ENCODE results near the gene ANKRD13D. TPM values are rescaled to one million over a fixed set of nuclear protein-coding genes. Genes with fewer than 3 reads are reported as not detected.

Gene ANKRD13D
- polyA plus RNA-seq, 1 of the 3 experiments (the other 2 are of a cell fraction): 50.2 TPM

GRCh38 chr11:67255864-67256263 is 33.2 kb upstream of the ANKRD13D start:
- no peaks in the 10 kb centered on the region for H4K20me1 ChIP-seq (ENCODE audit: insufficient read depth)
- no peak for DNase-seq
- H3K9ac ChIP-seq: no peak overlapping the region
- POLR2A ChIA-PET: no interaction called here
- no peak overlapping the region for H3K4me3 ChIP-seq (ENCODE audit: low read depth in 2 of 2, low read length in 1 of 2)
- 93% methylated on average over 8 of the region's 8 CpGs for WGBS (ENCODE audit: low lambda C conversion rate)
- no peak overlapping the region for H2AFZ ChIP-seq (ENCODE audit: low read depth)
- H3K9me3 ChIP-seq: no peaks in the 10 kb centered on the region
- H3K27ac ChIP-seq (ENCODE audit: low read depth in 2 of 2, low read length in 1 of 2): no peak overlapping the region
- H3K9me2 ChIP-seq: no peaks in the 10 kb centered on the region
- H3F3A ChIP-seq (replicated peaks; ENCODE audit: insufficient read depth): peaks cover 13% of the 10 kb centered on the region
- H3K79me2 ChIP-seq (ENCODE audit: insufficient read depth): no peaks in the 10 kb centered on the region
- H3K36me3 ChIP-seq (replicated peaks in 1 of 2; ENCODE audit: control insufficient read depth in 1 of 2, insufficient read depth in 2 of 2, low read length in 1 of 2): peaks cover 46 to 65% of the 10 kb centered on the region in 2 experiments
- H3K27me3 ChIP-seq (ENCODE audit: insufficient read depth): no peaks in the 10 kb centered on the region
- H3K4me2 ChIP-seq: no peak overlapping the region
- TF ChIP-seq RXRA (IDR thresholded peaks at IDR 0.05; ENCODE audit: borderline replicate concordance, low read depth) (no peak), MXI1 (IDR thresholded peaks at IDR 0.05; ENCODE audit: low read depth, low read length) (no peak), YY1 (IDR thresholded peaks at IDR 0.05; ENCODE audit: low read depth) (no peak), MEF2A (IDR thresholded peaks at IDR 0.05; ENCODE audit: borderline replicate concordance, low read depth) (no peak), NRF1 (IDR thresholded peaks at IDR 0.05; ENCODE audit: low read depth, low read length) (no peak), NFIC (IDR thresholded peaks at IDR 0.05; ENCODE audit: borderline replicate concordance) (no peak), PBX3 (IDR thresholded peaks at IDR 0.05) (no peak), USF1 (IDR thresholded peaks at IDR 0.05; ENCODE audit: borderline replicate concordance, low read depth) (no peak), CHD2 (IDR thresholded peaks at IDR 0.05; ENCODE audit: low read length, partially characterized antibody) (no peak)
- TF ChIP-seq, protein P1, sequence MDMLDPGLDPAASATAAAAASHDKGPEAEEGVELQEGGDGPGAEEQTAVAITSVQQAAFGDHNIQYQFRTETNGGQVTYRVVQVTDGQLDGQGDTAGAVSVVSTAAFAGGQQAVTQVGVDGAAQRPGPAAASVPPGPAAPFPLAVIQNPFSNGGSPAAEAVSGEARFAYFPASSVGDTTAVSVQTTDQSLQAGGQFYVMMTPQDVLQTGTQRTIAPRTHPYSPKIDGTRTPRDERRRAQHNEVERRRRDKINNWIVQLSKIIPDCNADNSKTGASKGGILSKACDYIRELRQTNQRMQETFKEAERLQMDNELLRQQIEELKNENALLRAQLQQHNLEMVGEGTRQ (IDR thresholded peaks at IDR 0.05; ENCODE audit: borderline replicate concordance, low read depth, low read length): no peak
- CTCF ChIA-PET: interaction anchor here (1.2 to 1.4 kb wide), 3 partner anchors 11 to 136 kb away, joined by 3 to 4 read pairs (median 3); partner anchors contain the start of gene RAD9A
- H3K4me1 ChIP-seq (ENCODE audit: control insufficient read depth in 1 of 2, insufficient read depth in 2 of 2, low read depth in 1 of 2, low read length in 1 of 2): no peaks in the 10 kb centered on the region

DNA sequence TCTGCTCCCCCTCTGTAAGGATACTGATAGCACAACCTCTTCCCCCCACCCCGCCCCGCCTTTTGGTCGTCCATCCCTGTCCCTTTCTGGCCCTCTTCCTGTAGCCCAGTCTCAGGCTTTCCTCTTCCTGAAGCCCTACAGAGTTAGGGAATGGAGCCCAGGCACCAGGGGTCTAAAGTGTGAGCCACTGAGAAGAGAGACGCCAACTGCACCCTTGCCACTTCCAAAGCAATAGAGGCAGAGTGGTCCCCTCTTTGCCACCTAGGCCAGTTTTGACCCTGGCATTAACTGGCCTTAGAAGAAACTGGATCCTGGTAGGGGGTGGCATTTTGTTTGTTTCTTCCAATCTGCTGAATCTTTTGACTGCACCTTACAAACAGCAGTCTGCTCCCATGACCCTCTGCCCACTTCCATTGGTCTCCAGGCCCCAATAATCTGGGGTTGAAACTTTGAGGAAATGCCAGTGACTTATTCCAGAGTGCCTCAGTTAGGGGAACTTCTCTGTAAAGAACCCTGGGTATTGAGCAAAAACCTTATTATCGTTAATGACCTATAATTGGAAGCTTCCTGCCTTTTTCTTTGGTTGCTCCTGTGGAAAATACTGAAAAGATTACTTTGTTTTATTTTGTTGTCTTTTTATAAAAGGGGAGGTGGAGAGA is 32.5 kb upstream of the ANKRD13D start:
- no peaks in the 10 kb centered on the region for H4K20me1 ChIP-seq (ENCODE audit: insufficient read depth)
- ChIA-PET CTCF (interaction anchor here (1.2 to 1.4 kb wide), 3 partner anchors 10 to 135 kb away, joined by 3 to 4 read pairs (median 3); partner anchors contain the start of gene RAD9A), POLR2A (no interaction called here)
- H3K27ac ChIP-seq (ENCODE audit: low read depth in 2 of 2, low read length in 1 of 2): no peak overlapping the region
- 92% methylated on average over 5 of the region's 5 CpGs for WGBS (ENCODE audit: low lambda C conversion rate)
- no peak for TF ChIP-seq NRF1 (IDR thresholded peaks at IDR 0.05; ENCODE audit: low read depth, low read length)
- no peak for TF ChIP-seq TAF1 (IDR thresholded peaks at IDR 0.05; ENCODE audit: borderline replicate concordance, low read depth, low read length)
- TF ChIP-seq YY1 (IDR thresholded peaks at IDR 0.05; ENCODE audit: low read depth): no peak
- no peak for TF ChIP-seq FOXM1 (IDR thresholded peaks at IDR 0.05; ENCODE audit: low read depth)
- no peak for TF ChIP-seq TCF12 (IDR thresholded peaks at IDR 0.05)
- TF ChIP-seq EZH2phosphoT487 (IDR thresholded peaks at IDR 0.05; ENCODE audit: borderline replicate concordance, low read depth): no peak
- TF ChIP-seq RFX5 (IDR thresholded peaks at IDR 0.05; ENCODE audit: low read length): no peak
- no peaks in the 10 kb centered on the region for H3K79me2 ChIP-seq (ENCODE audit: insufficient read depth)
- H3K4me3 ChIP-seq (ENCODE audit: low read depth in 2 of 2, low read length in 1 of 2): no peak overlapping the region
- H3K9ac ChIP-seq: no peak overlapping the region
- H2AFZ ChIP-seq (ENCODE audit: low read depth): no peak overlapping the region
- no peak for DNase-seq
- H3F3A ChIP-seq (replicated peaks; ENCODE audit: insufficient read depth): peaks cover 13% of the 10 kb centered on the region
- H3K36me3 ChIP-seq (replicated peaks in 1 of 2; ENCODE audit: control insufficient read depth in 1 of 2, insufficient read depth in 2 of 2, low read length in 1 of 2): peaks cover 46 to 58% of the 10 kb centered on the region in 2 experiments
- no peaks in the 10 kb centered on the region for H3K9me2 ChIP-seq
- no peak overlapping the region for H3K4me2 ChIP-seq
- H3K27me3 ChIP-seq (ENCODE audit: insufficient read depth): no peaks in the 10 kb centered on the region
- peaks cover 0 to 2% of the 10 kb centered on the region in 2 experiments; a peak in 1 of 4 replicates for H3K4me1 ChIP-seq (ENCODE audit: control insufficient read depth in 1 of 2, insufficient read depth in 2 of 2, low read depth in 1 of 2, low read length in 1 of 2)
- H3K9me3 ChIP-seq: no peaks in the 10 kb centered on the region

Data from SK-N-SH (cell line).